GM10847 (cell line): ENCODE data around the gene GRID1.

Experiments
- POLR2A ChIP-seq: IDR thresholded peaks from 2 replicates; pipeline ENCODE4 v1.6.1; 2011; ENCODE audit not compliant: insufficient read length; ENCODE audit errors: extremely low read depth

GRID1 gene

DNA sequence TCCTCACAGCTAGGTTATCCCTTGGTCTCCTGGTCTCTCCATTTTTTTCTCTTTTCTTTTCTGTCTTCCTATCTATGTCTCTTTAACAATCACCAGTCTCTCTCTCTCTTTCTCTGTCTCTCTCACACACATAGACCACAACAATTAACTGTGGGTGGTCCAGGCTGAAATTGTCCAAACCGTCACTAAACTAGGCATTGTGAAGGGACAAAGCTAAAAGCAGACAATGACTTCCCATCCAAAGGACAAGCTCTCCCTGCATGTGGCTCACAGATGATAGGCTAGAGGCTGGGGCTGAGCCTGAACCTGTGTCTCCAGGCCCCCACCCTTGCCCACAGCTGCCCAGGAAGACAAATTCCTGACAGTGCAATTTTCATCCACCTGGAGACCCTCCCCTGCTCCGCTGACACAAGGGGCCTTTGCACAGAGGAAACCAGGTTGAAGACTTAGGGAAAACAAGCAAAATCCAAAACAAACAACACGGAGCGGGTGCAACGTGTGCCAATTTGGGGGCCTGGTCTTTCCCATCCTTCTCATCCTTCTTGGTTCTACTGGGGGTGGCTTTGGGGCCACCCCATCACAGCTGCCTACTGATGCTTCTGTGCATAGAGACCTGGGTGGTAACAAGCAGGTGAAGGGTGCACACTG lies 755.4 kb downstream of the GRID1 start:
- no peak for TF ChIP-seq POLR2A

DNA sequence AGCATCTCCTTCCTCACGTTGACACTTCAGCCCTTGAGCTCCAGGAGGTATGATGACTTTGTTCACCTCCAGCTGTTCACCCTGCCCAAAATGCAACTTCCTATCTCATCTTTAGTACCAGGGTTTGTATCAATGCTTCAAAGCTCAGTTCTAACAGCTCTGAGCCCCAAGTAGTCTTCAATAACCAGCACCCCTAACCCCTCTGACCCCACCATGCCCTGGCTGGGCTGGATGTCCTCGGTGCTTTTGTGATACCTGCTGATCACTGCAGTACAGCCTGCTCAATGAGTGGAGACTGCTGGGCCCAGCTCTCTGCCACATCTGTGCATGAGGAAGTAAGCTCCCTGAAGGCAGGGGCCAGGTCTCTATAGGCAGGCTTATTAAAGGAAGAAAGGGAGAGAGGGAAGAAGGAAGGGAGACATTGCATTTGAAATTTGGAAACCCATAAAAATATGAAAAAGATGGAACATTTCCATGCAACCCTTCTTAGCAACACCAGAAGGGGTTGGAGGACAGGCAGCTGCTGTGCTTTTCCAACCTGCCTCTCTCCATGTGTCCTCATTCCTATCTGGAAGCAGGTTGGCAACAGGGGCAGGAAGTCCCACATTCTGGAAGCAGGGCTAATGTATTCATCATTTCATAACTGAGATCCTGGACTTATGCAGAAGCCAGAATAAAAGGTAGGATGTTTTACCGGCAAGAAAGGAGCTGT lies 756.1 kb downstream of the GRID1 start:
- no peak for TF ChIP-seq POLR2A

DNA sequence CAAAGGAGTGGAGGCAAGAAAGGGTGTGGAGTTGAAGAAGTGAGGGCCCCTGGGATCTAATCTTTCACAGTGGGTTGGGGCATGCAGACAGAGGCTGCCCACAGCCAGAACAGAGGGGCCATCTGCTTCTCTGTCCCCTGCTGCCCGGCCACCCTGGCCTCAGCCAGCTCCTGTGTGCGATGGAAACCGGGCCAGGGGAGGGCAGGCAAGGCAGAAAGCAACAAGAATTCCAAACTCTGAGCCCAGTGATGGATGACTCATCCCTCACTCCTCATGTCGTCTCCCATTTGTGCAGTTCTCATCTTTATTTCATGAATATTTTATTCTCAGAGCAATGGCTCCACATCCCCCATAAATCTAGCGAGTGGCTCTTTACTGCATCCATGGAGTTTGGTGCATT lies 757.1 kb downstream of the GRID1 start:
- no peak for TF ChIP-seq POLR2A

DNA sequence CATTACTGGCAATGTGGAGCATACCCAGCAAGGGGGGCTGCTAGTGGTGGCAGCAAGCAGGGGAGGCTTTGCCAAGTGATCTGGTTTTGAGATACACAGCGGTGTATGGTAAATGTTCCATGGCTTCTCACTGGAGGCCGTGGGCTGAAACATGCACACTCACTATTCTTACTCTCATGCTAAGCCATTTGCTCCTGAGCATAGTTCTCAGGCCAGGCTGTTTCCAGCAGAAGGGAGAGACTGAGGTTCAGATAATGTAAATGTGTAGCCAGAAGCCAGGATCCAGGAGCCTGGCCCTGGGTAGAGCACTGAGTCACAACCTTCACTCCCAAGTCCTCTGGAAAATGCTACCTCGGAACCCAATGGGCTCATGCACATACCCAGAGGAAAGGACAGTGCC lies 757.9 kb downstream of the GRID1 start:
- TF ChIP-seq POLR2A, result no peak

DNA sequence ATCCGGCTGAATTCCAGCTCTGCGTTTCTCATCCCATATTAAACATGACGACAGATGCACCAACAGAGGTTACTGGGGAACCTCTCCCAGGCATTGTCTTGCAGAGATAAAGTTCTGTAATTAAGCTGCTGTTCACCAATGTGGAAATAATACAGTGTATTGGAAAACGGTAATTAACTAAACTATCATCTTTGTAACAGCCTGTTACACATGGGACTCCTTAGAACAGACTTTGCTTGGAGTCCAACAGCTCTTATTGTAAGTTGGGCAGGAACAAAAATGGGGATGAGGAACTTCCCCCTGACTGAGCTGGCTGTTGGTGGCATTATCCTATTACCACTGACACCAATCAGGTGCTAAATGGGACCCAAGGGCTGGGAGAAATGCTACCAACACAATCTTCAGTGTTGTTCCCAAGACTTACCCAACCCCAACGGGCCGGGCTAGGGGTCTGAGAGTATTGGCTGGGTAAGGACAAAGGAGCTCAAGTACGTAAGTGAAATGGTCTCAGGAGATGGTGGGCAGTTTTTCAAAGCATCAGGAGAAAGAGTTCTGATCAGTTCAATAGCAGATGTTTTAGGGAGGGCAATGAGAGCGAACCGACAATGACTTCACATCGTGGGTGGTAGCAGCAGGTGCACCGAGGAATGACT lies 759.4 kb downstream of the GRID1 start:
- no peak for TF ChIP-seq POLR2A

DNA sequence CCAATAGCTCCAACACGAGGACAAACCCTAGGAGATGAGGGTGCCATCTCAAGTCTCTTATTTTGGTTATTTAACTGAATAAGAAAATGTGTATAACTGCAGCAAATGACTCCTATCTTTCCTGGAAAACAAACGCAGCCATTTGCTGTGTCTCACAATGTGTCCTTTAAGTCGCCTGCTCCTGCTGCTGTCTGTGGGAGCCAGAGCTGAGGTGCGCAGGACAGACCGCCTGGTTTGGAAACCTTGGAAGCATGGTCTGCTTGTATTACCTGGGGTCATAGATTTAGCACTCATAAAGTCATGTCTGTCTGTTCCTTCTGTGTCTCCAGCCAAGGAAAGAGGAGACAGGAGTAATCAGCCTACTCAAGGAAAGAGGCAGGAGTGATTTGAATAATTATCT lies 760.2 kb downstream of the GRID1 start:
- no peak for TF ChIP-seq POLR2A

DNA sequence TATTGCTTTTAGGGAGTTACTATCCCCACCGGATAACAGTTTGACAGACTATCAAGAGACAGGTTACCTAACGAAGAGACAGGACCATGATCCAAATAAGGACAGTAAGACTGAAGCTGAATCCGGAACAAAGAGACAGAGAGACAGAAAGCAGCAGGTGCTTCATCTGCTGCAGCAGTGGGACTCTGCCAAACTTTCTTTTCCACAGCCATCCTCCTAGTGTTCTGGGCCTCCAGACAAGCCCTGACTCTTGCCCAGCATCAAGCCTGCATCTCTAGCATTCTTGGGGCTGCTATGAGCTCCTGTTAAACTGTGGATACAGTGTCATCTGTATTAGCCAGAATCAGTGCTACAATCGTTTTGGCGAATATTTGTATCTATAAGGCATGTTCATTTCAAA lies 761.7 kb downstream of the GRID1 start:
- no peak for TF ChIP-seq POLR2A

DNA sequence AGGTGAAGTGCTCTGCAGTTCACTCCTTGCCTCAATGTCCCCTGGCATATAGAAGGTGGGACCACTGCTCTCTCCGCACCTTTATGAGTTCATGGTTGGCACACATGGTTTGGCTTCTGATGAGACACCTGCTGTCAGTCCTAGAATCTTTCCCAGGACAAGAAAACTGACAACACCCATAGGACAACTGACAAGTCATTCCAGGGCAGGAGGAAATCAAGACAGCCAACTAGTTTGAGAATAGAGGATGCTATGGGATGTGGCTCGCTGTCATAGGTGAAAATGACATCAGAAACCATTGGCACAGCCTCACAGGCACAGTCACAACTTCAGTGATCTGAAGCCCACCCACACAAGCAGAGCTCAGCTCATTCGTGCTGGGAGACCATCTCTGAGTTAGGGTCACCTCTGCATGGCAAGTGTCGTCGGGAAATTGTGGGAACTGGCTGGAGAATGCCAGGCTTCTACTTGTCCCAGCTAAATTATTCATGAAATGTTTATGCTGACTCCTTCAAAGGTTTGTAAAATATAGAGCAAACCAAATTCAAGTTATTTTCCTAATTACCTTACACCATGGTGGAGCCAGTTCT lies 762.4 kb downstream of the GRID1 start:
- TF ChIP-seq POLR2A, result no peak

DNA sequence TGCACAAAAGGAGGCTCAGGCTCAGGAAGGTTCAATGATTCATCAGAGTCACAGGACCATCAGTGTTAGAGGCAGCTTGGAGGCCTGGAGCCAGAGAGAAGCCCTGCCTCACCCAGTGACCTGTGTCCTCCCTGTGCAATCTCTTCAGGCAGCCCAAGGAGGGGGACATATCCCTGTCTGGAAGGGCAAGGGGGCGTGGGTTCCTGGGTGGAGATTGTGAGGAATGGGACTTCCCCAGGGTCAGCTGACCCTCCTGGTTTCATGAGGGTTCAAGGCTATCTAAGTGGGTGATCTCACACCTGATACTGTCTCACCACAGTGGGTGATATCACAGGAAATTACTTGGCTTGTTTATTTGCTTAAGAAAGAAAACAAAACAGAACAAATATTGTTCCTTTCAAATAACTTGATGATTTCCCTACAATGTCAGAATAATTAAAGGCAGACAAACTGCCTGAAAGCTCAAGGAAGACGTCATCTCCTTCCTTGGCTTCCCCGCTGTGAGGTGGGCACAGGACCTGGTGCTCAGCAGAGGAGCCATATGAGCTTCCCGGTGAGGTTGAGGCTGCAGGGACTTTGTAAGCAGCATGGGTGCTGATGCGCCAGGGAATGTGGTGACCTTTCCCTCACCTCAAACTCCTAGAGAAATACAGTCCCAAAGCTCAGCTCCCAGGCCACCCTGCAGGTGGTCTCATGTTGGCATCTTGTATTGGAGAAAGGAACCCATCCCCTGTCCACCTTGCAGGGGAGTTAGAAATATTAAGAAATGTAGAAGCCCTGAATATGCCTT lies 763.2 kb downstream of the GRID1 start:
- TF ChIP-seq POLR2A, result no peak

DNA sequence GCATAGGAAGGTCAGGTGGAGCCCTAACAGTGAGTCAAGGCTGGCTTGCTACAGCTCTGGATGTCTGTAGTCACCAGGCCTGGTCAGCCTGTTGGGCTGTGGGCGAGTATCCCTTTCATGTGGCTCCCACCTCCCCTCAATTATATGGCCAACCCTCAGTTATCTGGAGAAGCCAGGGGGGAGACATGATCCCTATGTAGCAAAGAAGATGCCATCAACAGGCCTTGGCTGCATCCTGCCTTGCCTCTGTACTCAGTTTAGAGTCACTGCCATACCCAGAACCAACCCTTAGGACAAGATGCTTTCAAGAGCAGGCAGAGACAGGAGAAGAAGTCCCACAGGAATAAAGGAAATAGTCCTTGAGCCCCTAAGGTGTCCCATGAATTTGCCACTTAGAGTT lies 763.9 kb downstream of the GRID1 start:
- TF ChIP-seq POLR2A, result no peak

DNA sequence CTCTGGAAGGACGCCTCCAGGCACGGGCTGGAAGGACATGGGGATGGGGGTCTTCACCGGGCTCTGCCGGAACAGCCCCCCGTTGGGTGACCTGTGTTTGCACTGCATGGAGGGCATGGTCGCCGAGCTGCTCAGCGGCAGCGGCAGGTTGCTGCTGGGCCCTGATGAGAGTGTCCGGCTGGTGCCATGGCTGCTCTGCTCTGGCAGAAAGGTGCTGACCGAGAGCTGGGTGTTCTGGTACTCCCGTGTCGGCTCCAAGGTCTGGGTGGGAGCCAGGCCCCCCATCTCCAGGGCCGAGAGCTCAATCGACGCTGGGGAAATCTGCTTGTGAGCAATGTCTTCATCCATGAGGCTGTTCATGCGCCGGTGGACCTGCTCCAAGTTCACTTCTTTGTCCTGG lies 764.3 kb downstream of the GRID1 start:
- no peak for TF ChIP-seq POLR2A

DNA sequence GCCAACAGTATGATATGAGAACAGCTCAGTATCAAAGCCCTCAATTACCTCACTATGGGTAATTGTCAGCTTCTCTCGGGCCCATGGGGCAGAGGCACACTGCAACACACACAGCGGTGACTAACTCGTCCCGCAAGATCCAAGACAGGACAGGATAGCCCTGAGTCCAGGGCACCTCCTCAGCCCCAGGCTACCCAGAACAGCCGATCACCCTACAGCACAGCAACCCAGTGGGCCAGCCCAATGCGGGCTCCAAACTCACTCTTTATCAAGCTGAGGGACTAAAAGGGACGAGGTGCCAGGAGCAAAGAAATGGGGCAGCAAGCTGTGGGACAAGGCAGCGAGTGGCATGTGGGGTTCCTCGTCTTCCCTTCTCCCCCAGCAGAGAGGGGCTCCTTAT lies 765.1 kb downstream of the GRID1 start:
- TF ChIP-seq POLR2A, result no peak

DNA sequence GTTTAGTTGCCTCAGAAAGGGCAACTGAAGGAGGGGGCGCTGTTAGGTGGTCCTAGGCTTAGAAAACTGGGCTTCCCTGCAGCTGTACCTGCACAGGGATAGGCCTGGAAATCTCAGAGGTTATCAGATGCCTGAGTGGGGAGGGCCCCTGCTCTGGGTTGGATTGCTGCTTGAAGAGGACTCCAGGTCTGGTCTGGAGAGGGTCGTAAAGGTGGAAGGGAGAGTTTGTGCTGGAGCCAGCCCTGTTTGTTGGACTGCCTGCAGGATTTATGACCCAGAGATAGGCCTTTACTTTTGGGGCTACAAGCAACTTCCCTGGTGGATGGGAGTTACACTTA lies 765.9 kb downstream of the GRID1 start:
- no peak for TF ChIP-seq POLR2A

DNA sequence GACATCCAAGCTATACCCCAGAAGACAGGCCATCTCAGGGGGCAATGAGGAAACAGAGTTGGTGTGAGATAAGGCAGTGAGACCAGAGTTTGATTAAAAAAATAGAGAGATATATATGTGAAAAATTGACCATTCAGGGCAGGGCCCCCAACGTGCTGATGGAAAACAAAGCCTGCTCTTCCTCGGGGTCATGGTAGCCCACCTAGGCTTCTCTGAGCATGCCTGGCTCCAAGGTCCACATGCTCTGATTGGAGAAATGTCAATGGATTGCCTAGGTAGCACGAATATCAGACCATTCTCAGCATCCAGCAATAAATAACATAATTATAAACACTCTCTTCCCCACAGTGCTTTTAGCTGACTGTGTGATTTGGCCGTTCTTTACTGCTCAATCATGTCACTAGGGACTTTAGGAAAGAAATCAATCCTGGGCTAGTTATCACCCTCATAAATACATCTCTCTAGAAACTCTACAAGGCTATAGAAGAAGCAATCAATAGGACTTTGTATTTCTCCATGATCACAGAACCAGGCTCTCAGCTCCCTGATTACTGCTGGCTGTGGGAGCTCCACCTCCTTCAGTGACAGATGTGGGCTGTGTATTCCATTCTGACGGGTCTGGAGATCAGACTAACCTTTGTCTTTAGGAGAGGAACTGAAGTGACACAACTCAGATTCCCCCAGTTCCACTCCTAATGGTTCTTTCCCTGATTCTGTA lies 766.4 kb downstream of the GRID1 start:
- TF ChIP-seq POLR2A, result no peak

DNA sequence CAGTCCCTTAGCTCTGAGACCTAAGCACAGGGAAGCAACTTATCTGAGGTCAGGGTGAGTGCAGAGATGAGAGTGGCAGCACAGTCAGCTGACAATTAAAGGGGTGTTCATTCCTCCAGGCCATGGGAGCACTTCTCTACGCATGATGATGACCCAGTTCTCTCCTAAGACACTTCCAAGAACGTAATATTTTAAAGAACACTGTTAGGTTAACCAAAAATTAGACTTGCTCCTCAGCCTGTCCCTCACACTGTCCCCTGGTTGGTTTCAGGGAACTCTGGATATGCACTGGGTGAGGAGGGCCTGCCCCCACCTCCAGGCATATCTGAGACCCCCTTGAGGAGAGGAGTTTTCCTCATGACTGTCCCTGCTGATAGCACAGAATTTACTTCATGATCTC lies 767.5 kb downstream of the GRID1 start:
- no peak for TF ChIP-seq POLR2A

DNA sequence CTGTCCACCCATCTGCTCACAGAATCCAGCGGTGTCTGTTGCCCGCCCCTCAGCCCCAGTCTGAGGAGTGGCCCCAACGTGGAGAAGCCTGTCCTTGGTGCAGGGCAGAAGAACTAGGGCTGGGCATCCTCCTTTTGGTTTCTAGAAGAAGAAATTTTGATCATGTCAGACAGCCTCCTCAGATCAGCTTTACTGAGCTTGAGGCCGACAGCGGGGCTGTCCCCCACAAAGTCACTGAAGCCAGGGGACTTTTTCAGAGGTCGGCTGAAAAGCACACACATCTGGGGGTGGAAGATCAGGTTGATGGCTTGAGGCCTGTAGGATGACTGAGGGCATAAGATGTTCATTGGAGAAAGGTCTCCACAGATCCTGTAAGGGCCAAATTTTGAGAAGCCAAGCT lies 767.9 kb downstream of the GRID1 start:
- TF ChIP-seq POLR2A, result no peak

DNA sequence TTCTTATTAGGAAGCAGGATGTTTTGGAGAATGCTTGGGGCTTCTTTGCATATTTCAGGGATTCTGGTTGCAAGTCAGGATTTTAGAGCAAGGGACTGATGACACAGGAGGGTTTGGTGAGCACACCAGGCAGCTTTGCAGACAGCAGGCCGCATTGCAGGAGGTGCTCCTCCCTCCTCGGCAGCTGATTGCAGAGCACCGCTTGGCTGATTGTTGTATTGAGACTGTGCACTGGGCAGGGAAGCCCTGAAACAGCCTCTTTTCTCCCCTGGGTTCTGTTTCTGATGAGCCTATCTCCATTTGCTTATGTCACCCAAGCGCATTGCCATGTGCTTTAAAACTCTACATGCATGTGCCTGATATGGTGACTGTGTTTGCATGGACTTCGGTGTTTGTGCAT lies 769.6 kb downstream of the GRID1 start:
- TF ChIP-seq POLR2A, result no peak
